Daoy (cell line): Measurements from ENCODE around the gene ATAD1. TPM values are rescaled to one million over a fixed set of nuclear protein-coding genes. Genes with fewer than 3 reads are reported as not detected.

ENCODE experiments used
- DNase-seq: peaks from one replicate; pipeline ENCODE4 v3.0.0-alpha.2; 2015; ENCODE audit warnings: low read depth
- total RNA-seq: library from RNA; depleted of rRNA; stranded (reverse); fragments of >200 nt; shearing (Covaris generic); gene quantifications from 2 replicates; pipeline ENCODE4 v1.2.3, GENCODE V29; 2014; rRNA removed

ATAD1 gene
- total RNA-seq, 1 experiment from 2014 or later, result 35.5 TPM

GRCh38 chr10:87715552-87716347 lies 102.3 kb downstream of the ATAD1 start:
- DNase-seq, result no peak

GRCh38 chr10:87713707-87714106 lies 104.3 kb downstream of the ATAD1 start:
- DNase-seq, result no peak

GRCh38 chr10:87712913-87713616 lies 105.0 kb downstream of the ATAD1 start:
- DNase-seq, result no peak

- no peak for DNase-seq
These were observed 110.8 kb downstream of the ATAD1 start for GRCh38 chr10:87707254-87707653.

- no peak for DNase-seq
These were observed 111.3 kb downstream of the ATAD1 start for GRCh38 chr10:87706731-87707130.

GRCh38 chr10:87705339-87705738 lies 112.7 kb downstream of the ATAD1 start:
- no peak for DNase-seq

GRCh38 chr10:87703771-87704170 lies 114.3 kb downstream of the ATAD1 start:
- DNase-seq, result no peak

GRCh38 chr10:87702973-87703294 lies 115.1 kb downstream of the ATAD1 start:
- no peak for DNase-seq

- no peak for DNase-seq
These were observed 115.6 kb downstream of the ATAD1 start for GRCh38 chr10:87702260-87702972.

Other genes with a start within 250 kb of the ATAD1 start
- gene PAPSS2, start 158.3 kb downstream of the ATAD1 start, total RNA-seq, result 6.3 and 9.9 TPM in 2 replicates
- gene KLLN, start 45.3 kb upstream of the ATAD1 start, total RNA-seq, result 0.12 TPM in 1 of 2 replicates, not detected in the other
- gene PTEN, start 45.4 kb upstream of the ATAD1 start, total RNA-seq, result 33.3 and 39.9 TPM in 2 replicates